Body of pancreas (tissue), 4 donors: Measurements from ENCODE around the gene TOB1. TPM values are rescaled to one million over a fixed set of nuclear protein-coding genes. Genes with fewer than 3 reads are reported as not detected.

Experiments used
- ATAC-seq: fragments of 150-250 bp; one replicate; pipeline ENCODE4 v1.9.1; 2016
- DNase-seq, 4 donors: peaks; one replicate each; pipeline ENCODE4 v3.0.0-alpha.2; 2019
- H3K27ac ChIP-seq, 4 donors: fragments of 200-600 bp; sonication (generic); 1 replicate in 3 of 4; 2 replicates in 1 of 4; pipeline versions ENCODE4 v1.5.1 to v1.6.1; 2016 to 2019; ENCODE audit warnings: mild to moderate bottlenecking in 1 of 4, mixed read lengths in 1 of 4, moderate library complexity in 1 of 4
- H3K27me3 ChIP-seq, 2 donors: fragments of 200-600 bp; sonication (generic); one replicate each; pipeline ENCODE4 v1.6.0; 2016; ENCODE audit warnings: mild to moderate bottlenecking in 1 of 2
- H3K36me3 ChIP-seq, 2 donors: fragments of 200-600 bp; sonication (generic); replicated peaks in 1 of 2; 2 replicates each; pipeline ENCODE4 v1.5.1; 2016; ENCODE audit warnings: low read depth in 2 of 2; ENCODE audit not compliant: insufficient read depth in 1 of 2
- H3K4me1 ChIP-seq: fragments of 200-600 bp; sonication (generic); one replicate; pipeline ENCODE4 v1.6.0; 2016
- H3K4me3 ChIP-seq, 2 donors: fragments of 200-600 bp; sonication (generic); 1 replicate in 1 of 2; 2 replicates in 1 of 2; pipeline ENCODE4 v1.5.1; 2016 to 2019
- H3K9me3 ChIP-seq, 3 donors: fragments of 200-600 bp; sonication (generic); 1 replicate in 2 of 3; 2 replicates in 1 of 3; pipeline ENCODE4 v1.5.1; 2016
- POLR2A ChIP-seq, 3 donors: fragments of 450-650 bp; IDR thresholded peaks; one replicate each; pipeline ENCODE4 v1.6.1; 2016; ENCODE audit warnings: antibody characterized with exemption in 3 of 3, mild to moderate bottlenecking in 2 of 3
- WGBS, 2 donors: methylation state at CpG; one replicate each; pipeline ENCODE4 v1.1.5; 2017; 5-methylcytosine and 5-hydroxymethylcytosine counted together
- intact Hi-C: fragments of 100-400 bp; cut with DNase I; formaldehyde crosslinking; loops from one replicate; pipeline ENCODE4 v1.15.1; 2023
- total RNA-seq, 2 donors: library from RNA; depleted of rRNA; stranded (reverse); fragments of >200 nt; gene quantifications; one replicate each; pipeline ENCODE4 v1.1.0, GENCODE V29; 2016
- TF ChIP-seq, protein P1 (sequence below), 7 experiments: fragments of 450-650 bp in 4 of 7; fragments of 200-600 bp in 3 of 7; sonication (generic) in 3 of 7; IDR thresholded peaks; one replicate each; pipeline ENCODE4 v1.5.1; 2016 to 2019; ENCODE audit warnings: antibody characterized with exemption in 7 of 7

TOB1 gene
- total RNA-seq, 2 donors from 2014 or later, result 36.8 to 46.1 TPM

DNA sequence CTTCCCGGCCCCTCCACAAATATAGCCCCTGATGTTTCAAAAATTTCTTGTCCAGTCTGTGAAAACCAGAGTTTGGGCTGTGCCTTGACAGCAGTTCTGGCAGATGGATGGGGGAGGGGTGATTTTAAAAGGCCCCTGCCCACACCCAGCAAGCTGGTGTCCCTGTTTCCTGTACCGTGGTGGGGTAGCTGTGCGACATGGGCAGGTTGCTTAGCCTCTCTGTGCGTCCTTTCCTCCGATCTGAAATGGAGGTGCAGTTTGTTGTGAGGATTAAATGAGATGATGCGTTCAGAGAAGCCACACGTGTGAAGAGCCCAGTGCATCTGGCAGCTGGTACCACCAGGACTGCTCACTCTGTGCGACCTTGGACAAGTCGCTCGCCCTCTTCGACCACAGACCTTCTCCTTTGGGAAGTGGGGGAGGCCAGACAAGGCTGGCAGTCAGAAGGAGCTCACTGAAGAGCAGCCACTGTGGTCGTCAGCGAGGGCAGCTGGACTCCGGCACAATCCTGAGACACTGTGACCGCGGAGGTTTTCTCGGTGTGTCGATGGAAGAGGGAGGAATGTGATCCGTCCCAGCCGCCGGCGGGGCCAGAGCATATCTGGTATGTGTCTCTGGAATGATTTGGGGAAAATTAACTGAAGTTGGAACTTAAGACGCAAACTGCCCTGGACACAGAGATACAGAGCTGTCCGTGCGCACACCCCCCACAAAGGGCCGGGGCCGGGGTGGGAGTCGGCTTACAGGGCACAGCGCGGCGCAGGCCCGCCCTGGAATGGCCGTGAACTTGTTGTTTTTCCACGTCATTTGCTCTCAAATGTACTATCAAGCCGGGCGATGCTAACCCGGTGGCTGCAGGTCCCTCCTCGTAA lies 31.5 kb downstream of the TOB1 start:
- TF ChIP-seq POLR2A (IDR thresholded peaks at IDR 0.05), result no peak
- TF ChIP-seq, protein P1, sequence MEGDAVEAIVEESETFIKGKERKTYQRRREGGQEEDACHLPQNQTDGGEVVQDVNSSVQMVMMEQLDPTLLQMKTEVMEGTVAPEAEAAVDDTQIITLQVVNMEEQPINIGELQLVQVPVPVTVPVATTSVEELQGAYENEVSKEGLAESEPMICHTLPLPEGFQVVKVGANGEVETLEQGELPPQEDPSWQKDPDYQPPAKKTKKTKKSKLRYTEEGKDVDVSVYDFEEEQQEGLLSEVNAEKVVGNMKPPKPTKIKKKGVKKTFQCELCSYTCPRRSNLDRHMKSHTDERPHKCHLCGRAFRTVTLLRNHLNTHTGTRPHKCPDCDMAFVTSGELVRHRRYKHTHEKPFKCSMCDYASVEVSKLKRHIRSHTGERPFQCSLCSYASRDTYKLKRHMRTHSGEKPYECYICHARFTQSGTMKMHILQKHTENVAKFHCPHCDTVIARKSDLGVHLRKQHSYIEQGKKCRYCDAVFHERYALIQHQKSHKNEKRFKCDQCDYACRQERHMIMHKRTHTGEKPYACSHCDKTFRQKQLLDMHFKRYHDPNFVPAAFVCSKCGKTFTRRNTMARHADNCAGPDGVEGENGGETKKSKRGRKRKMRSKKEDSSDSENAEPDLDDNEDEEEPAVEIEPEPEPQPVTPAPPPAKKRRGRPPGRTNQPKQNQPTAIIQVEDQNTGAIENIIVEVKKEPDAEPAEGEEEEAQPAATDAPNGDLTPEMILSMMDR (IDR thresholded peaks at IDR 0.05), result no peak
- no peak for DNase-seq
- intact Hi-C loops, result no loop called here
- H3K9me3 ChIP-seq, result no peaks in the 10 kb centered on the region
- ATAC-seq, result peak; percentile 42
- H3K4me3 ChIP-seq, result no peak overlapping the region
- 51 to 59% methylated on average over 22 to 38 of the region's 38 CpGs for WGBS, 2 donors
- no peak overlapping the region for H3K27ac ChIP-seq
- H3K27me3 ChIP-seq, result no peaks in the 10 kb centered on the region
- peaks cover 10% of the 10 kb centered on the region for H3K4me1 ChIP-seq
- no peaks in the 10 kb centered on the region for H3K36me3 ChIP-seq

DNA sequence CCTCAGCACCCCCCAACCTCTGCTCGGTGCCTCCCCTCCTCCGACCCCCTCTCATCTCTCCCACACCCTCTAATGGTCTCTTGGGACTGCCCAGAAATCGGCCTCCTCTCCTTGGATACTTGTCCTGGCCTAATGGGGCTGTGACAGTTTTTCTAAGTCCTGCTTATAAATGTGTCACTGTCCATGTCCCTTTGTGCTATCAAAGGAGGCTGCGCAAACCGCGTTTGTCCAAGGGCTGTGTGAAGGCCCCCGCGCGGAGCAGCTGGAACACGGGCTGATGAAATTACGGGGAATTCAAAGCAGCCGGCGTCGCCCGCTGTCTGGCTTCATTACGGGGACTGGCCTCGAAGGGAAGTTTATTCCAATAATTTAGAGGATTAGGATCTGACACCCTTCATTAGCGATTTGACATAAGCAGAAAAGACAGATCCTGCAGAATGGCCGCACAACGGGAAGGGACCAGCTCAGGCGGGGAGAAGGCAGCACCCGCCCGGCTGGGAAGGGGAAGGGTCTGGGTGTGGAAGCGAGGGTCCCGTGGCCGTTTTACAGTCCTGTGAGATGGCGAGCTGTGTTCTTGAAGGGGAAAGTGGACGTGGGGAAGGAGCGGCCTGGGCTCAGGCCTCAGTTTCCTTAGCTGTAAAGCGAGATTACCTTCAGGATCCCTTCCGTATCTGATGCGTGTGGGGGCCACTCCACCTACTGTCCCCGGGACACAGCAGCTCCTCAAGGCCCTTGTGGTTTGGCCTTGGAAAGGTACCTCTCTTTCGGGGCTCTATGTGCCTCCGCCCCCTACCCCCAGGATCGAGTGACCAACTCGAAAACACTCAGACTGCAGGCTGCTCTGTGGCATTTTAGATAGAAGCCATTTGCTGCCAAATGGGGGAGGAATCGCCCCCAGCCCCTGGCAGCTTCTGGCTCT lies 32.4 kb downstream of the TOB1 start:
- Histone ChIP-seq H3K4me1 (peaks cover 10% of the 10 kb centered on the region), H3K4me3 (no peak overlapping the region), H3K27ac (no peak overlapping the region), H3K36me3 (no peaks in the 10 kb centered on the region), H3K9me3 (no peaks in the 10 kb centered on the region), H3K27me3 (no peaks in the 10 kb centered on the region)
- TF ChIP-seq, protein P1 (IDR thresholded peaks at IDR 0.05), result no peak
- no peak for TF ChIP-seq POLR2A (IDR thresholded peaks at IDR 0.05)
- DNase-seq (no peak), ATAC-seq (no peak)
- WGBS, 2 donors, result 84 to 85% methylated on average over 37 to 38 of the region's 38 CpGs
- intact Hi-C loops, result no loop called here

DNA sequence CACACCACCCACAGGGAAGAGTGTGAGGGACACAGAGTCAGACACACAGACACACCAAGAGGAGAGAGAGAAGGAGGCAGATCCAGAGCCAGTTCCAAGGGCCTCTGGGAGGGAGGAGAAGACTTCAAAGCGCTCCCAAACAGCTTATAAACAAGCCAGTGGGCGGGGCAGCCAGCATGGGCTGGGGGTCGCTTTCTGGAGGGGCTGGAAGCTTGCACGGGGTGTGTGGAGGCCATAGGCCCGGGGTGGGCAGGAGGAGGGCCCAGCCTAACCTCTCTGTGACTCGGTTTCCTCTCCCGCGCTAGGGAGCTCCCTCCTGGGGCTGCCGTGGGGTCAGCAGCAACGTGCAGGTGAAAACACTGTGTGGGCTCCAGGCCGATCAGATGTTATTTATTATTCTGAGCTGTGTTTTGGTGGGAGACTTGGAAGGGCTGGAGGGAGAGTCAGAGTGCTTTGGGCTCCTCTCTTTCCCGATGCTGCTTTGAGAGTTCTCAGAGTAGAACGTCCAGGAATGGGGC lies 33.2 kb downstream of the TOB1 start:
- ATAC-seq, result no peak
- no peak for TF ChIP-seq POLR2A (IDR thresholded peaks at IDR 0.05)
- TF ChIP-seq, protein P1 (IDR thresholded peaks at IDR 0.05), result no peak
- no peak for DNase-seq
- H3K9me3 ChIP-seq, result no peaks in the 10 kb centered on the region
- intact Hi-C loops, result no loop called here
- no peak overlapping the region for H3K27ac ChIP-seq
- peaks cover 10% of the 10 kb centered on the region for H3K4me1 ChIP-seq
- no peaks in the 10 kb centered on the region for H3K36me3 ChIP-seq
- no peaks in the 10 kb centered on the region for H3K27me3 ChIP-seq
- WGBS, 2 donors, result 86 to 89% methylated on average over 6 to 13 of the region's 13 CpGs
- H3K4me3 ChIP-seq, result no peak overlapping the region

DNA sequence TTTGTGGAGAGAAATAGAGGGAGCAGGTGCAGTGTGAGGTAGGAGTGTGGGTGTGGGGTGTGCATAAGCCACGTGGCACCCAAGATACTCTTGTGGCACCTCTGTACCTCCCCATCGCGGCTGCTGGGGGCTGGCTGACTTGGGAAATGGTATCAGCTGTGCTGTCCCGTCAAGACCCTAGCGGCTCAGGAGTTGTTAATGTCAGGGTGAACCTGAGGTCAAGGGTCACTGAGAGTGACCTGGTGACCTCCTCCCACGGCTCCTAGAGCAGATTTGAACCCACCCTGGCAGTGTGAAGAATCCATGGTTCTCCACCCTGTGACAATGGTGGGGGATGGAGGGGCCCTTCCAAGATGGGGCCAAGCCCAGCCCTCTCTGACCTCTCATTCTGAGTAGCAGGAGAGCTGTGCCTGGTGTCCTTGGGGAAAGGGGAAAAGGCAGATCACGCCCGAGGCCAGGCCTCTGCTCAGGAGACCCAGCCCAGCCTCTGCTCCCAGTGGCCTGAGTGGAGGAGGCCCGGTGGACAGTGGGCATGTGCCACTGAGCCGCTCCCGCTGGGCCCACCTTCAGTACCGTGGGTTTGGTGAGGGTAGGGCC lies 33.8 kb downstream of the TOB1 start:
- WGBS, 2 donors, result 80 to 93% methylated on average over 8 to 12 of the region's 12 CpGs
- intact Hi-C loops, result no loop called here
- no peak for DNase-seq

More for the DNA sequence above, 33.8 kb downstream of the TOB1 start:
- TF ChIP-seq, protein P1 (IDR thresholded peaks at IDR 0.05), result no peak
- no peak for TF ChIP-seq POLR2A (IDR thresholded peaks at IDR 0.05)
- Histone ChIP-seq H3K27me3 (no peaks in the 10 kb centered on the region), H3K27ac (no peak overlapping the region), H3K4me1 (peaks cover 5% of the 10 kb centered on the region), H3K9me3 (no peaks in the 10 kb centered on the region), H3K36me3 (no peaks in the 10 kb centered on the region), H3K4me3 (no peak overlapping the region)
- no peak for ATAC-seq
